Pulmonary artery endothelial cell (primary cell): ENCODE measurements around the gene ZNF716. TPM values are rescaled to one million over a fixed set of nuclear protein-coding genes. Genes with fewer than 3 reads are reported as not detected.
"Not testable (repeated sequence)": the region's sequence is repeated elsewhere in the genome, so short reads cannot be mapped to it uniquely, and the experiment has no call there.

Source experiments
- DNase-seq: peaks from one replicate; pipeline ENCODE4 v3.0.0-alpha.2; 2011; ENCODE audit warnings: low read depth, low spot score
- total RNA-seq: library from RNA; depleted of rRNA; stranded (reverse); fragments of >200 nt; gene quantifications from 2 replicates; pipeline ENCODE4 v1.2.3, GENCODE V29; 2014

ZNF716 gene
- total RNA-seq, 1 donor from 2014 or later, result not detected

- DNase-seq, result no peak
These were observed 23.9 kb upstream of the ZNF716 start for GRCh38 chr7:57425969-57426628.

- no peak for DNase-seq
These were observed 23.4 kb upstream of the ZNF716 start for GRCh38 chr7:57426629-57427003.

- no peak for DNase-seq
These were observed 22.8 kb upstream of the ZNF716 start for GRCh38 chr7:57427146-57427545.

- no peak for DNase-seq
These were observed 22.4 kb upstream of the ZNF716 start for GRCh38 chr7:57427594-57427993.

GRCh38 chr7:57432583-57432982 is 17.4 kb upstream of the ZNF716 start:
- no peak for DNase-seq

GRCh38 chr7:57437581-57437980 is 12.4 kb upstream of the ZNF716 start:
- DNase-seq, result no peak

GRCh38 chr7:57438244-57438643 is 11.7 kb upstream of the ZNF716 start:
- no peak for DNase-seq

GRCh38 chr7:57443567-57443966 is 6.4 kb upstream of the ZNF716 start:
- DNase-seq, result no peak

GRCh38 chr7:57469186-57469828 is 19.3 kb downstream of the ZNF716 start:
- DNase-seq, result not testable (repeated sequence)

GRCh38 chr7:57480304-57480703 is 30.3 kb downstream of the ZNF716 start:
- not testable (repeated sequence) for DNase-seq

GRCh38 chr7:57485022-57485421 is 35.0 kb downstream of the ZNF716 start:
- not testable (repeated sequence) for DNase-seq

- no peak for DNase-seq
These were observed 38.0 kb downstream of the ZNF716 start for GRCh38 chr7:57487957-57488356.

- not testable (repeated sequence) for DNase-seq
These were observed 45.1 kb downstream of the ZNF716 start for GRCh38 chr7:57495111-57495510.

- DNase-seq, result no peak
These were observed 46.4 kb downstream of the ZNF716 start for GRCh38 chr7:57496395-57496794.

- no peak for DNase-seq
These were observed 55.2 kb downstream of the ZNF716 start for GRCh38 chr7:57505176-57505575.
